GM23338 (cell line): Measurements from ENCODE around the gene GAD1. TPM values are rescaled to one million over a fixed set of nuclear protein-coding genes. Genes with fewer than 3 reads are reported as not detected.

Experiments
- ATAC-seq: fragments of 200-7000 bp; cut with Tn5 transposase; 3 replicates; pipeline ENCODE4 v1.9.1; 2020
- DNase-seq: peaks from one replicate; pipeline ENCODE4 v3.0.0-alpha.2; 2015; ENCODE audit warnings: low spot score
- H2AFZ ChIP-seq: fragments of 200-600 bp; sonication (generic); 2 replicates; pipeline ENCODE4 v1.8.0; 2016; ENCODE audit warnings: antibody characterized with exemption, mild to moderate bottlenecking, moderate library complexity
- H3F3A ChIP-seq: fragments of 200-600 bp; sonication (generic); replicated peaks from 2 replicates; pipeline ENCODE4 v1.8.0; 2017; ENCODE audit warnings: antibody characterized with exemption, mixed run types, low read depth
- H3K27ac ChIP-seq: fragments of 200-600 bp; sonication (generic); 2 replicates; pipeline ENCODE4 v1.6.1; 2016; ENCODE audit warnings: low read depth
- H3K27me3 ChIP-seq: fragments of 200-600 bp; sonication (generic); 2 replicates; pipeline ENCODE4 v1.8.0; 2016; ENCODE audit warnings: mild to moderate bottlenecking, mixed run types, moderate library complexity; ENCODE audit not compliant: insufficient read depth
- H3K36me3 ChIP-seq: fragments of 200-600 bp; sonication (generic); 2 replicates; pipeline ENCODE4 v1.8.0; 2016; ENCODE audit warnings: mild to moderate bottlenecking; ENCODE audit not compliant: insufficient read depth
- H3K4me1 ChIP-seq: fragments of 200-600 bp; sonication (generic); 2 replicates; pipeline ENCODE4 v1.8.0; 2016; ENCODE audit warnings: mild to moderate bottlenecking, moderate library complexity; ENCODE audit not compliant: insufficient read depth
- H3K4me2 ChIP-seq: fragments of 200-600 bp; sonication (generic); 2 replicates; pipeline ENCODE4 v1.7.1; 2017; ENCODE audit warnings: mixed run types
- H3K4me3 ChIP-seq: fragments of 200-600 bp; sonication (generic); 2 replicates; pipeline ENCODE4 v1.6.1; 2016; ENCODE audit warnings: mixed run types
- H3K79me2 ChIP-seq: fragments of 200-600 bp; sonication (generic); replicated peaks from 2 replicates; pipeline ENCODE4 v1.8.0; 2017; ENCODE audit warnings: mild to moderate bottlenecking; ENCODE audit not compliant: insufficient read depth
- H3K9me2 ChIP-seq: fragments of 200-600 bp; sonication (generic); 2 replicates; pipeline ENCODE4 v1.8.0; 2017; ENCODE audit not compliant: insufficient read depth
- H4K20me1 ChIP-seq: fragments of 200-600 bp; sonication (generic); replicated peaks from 2 replicates; pipeline ENCODE4 v1.8.0; 2017; ENCODE audit warnings: mild to moderate bottlenecking; ENCODE audit not compliant: insufficient read depth
- H3K27ac Mint-ChIP-seq: 2 replicates; pipeline ENCODE4 v1.8.0; 2020; ENCODE audit warnings: inconsistent platforms, mild to moderate bottlenecking, moderate library complexity, mixed read lengths
- H3K27me3 Mint-ChIP-seq: 3 replicates; pipeline ENCODE4 v1.8.0; 2022; ENCODE audit warnings: low read depth, mild to moderate bottlenecking, moderate library complexity, mixed read lengths, inconsistent platforms; ENCODE audit not compliant: insufficient read depth, poor library complexity
- H3K36me3 Mint-ChIP-seq: 3 replicates; pipeline ENCODE4 v1.8.0; 2021; ENCODE audit warnings: low read depth, mild to moderate bottlenecking, inconsistent platforms, moderate library complexity, mixed read lengths
- H3K4me1 Mint-ChIP-seq: 3 replicates; pipeline ENCODE4 v1.8.0; 2020; ENCODE audit warnings: mild to moderate bottlenecking, inconsistent platforms, mixed read lengths
- H3K4me3 Mint-ChIP-seq: 3 replicates; pipeline ENCODE4 v1.8.0; 2021; ENCODE audit warnings: moderate library complexity, mild to moderate bottlenecking, inconsistent platforms, mixed read lengths
- H3K9me3 Mint-ChIP-seq: 3 replicates; pipeline ENCODE4 v1.8.0; 2020; ENCODE audit warnings: moderate library complexity, mild to moderate bottlenecking, inconsistent platforms, mixed read lengths
- CREB1 ChIP-seq: fragments of 250-450 bp; sonication (Bioruptor Pico); IDR thresholded peaks from 2 replicates; pipeline ENCODE4 v1.5.0; 2020; ENCODE audit warnings: low read depth, mild to moderate bottlenecking, moderate library complexity
- EZH2 ChIP-seq: fragments of 200-600 bp; sonication (generic); IDR thresholded peaks from one replicate; pipeline ENCODE4 v1.8.0; 2017; ENCODE audit warnings: antibody characterized with exemption, mild to moderate bottlenecking, low read depth; ENCODE audit not compliant: unreplicated experiment
- EZH2phosphoT487 ChIP-seq: fragments of 200-600 bp; sonication (generic); IDR thresholded peaks from one replicate; pipeline ENCODE4 v1.8.1; 2018; ENCODE audit warnings: antibody characterized with exemption; ENCODE audit not compliant: unreplicated experiment
- JUNB ChIP-seq: IDR thresholded peaks from one replicate; pipeline ENCODE4 v1.6.1; 2016; ENCODE audit warnings: antibody characterized with exemption; ENCODE audit not compliant: unreplicated experiment
- NANOG ChIP-seq: IDR thresholded peaks from 2 replicates; pipeline ENCODE4 v1.6.1; 2016; ENCODE audit warnings: antibody characterized with exemption, borderline replicate concordance
- POLR2AphosphoS5 ChIP-seq: IDR thresholded peaks from 2 replicates; pipeline ENCODE4 v1.6.1; 2016; ENCODE audit warnings: antibody characterized with exemption, low read depth
- STAT1 ChIP-seq: IDR thresholded peaks from one replicate; pipeline ENCODE4 v1.6.1; 2016; ENCODE audit warnings: antibody characterized with exemption; ENCODE audit not compliant: unreplicated experiment
- ZNF114 ChIP-seq: fragments of 250-450 bp; sonication (Bioruptor Pico); IDR thresholded peaks from 2 replicates; pipeline ENCODE4 v1.5.0; 2020; ENCODE audit warnings: mild to moderate bottlenecking, moderate library complexity
- ZNF331 ChIP-seq: fragments of 250-450 bp; sonication (Bioruptor Pico); IDR thresholded peaks from 2 replicates; pipeline ENCODE4 v1.5.0; 2020; ENCODE audit warnings: low read depth, mild to moderate bottlenecking, moderate library complexity
- polyA plus RNA-seq: library from polyadenylated mRNA; unstranded; fragments of >200 nt; fragmentation: Nextera tagmentation; extraction: Ambion mirVana; gene quantifications from 2 replicates; pipeline ENCODE4 v1.2.1, GENCODE V29; 2016
- total RNA-seq: library from RNA; depleted of rRNA; stranded (reverse); fragments of >200 nt; shearing (Covaris generic); gene quantifications from 2 replicates; pipeline ENCODE4 v1.2.3, GENCODE V29; 2014
- TF ChIP-seq, protein P1 (sequence below), 2 experiments: fragments of 200-600 bp in 1 of 2; sonication (generic) in 1 of 2; conservative IDR thresholded peaks; 2 replicates each; pipeline versions ENCODE4 v1.5.1 to v1.6.1; 2016 to 2017; ENCODE audit warnings: antibody characterized with exemption in 2 of 2, low read depth in 2 of 2, mild to moderate bottlenecking in 2 of 2, moderate library complexity in 1 of 2
- TF ChIP-seq, protein P2 (sequence below): fragments of 250-450 bp; sonication (Bioruptor Pico); IDR thresholded peaks from 2 replicates; pipeline ENCODE4 v1.5.0; 2020; ENCODE audit warnings: mild to moderate bottlenecking, moderate library complexity
- TF ChIP-seq, protein P3 (sequence below): IDR thresholded peaks from one replicate; pipeline ENCODE4 v1.6.1; 2018; ENCODE audit warnings: antibody characterized with exemption; ENCODE audit not compliant: unreplicated experiment
- TF ChIP-seq, protein P4 (sequence below): IDR thresholded peaks from 2 replicates; pipeline ENCODE4 v1.6.1; 2016; ENCODE audit warnings: antibody characterized with exemption

The GAD1 gene
- total and polyA plus RNA-seq, 2 experiments from 2014 or later, result 0.17 to 0.34 TPM

DNA sequence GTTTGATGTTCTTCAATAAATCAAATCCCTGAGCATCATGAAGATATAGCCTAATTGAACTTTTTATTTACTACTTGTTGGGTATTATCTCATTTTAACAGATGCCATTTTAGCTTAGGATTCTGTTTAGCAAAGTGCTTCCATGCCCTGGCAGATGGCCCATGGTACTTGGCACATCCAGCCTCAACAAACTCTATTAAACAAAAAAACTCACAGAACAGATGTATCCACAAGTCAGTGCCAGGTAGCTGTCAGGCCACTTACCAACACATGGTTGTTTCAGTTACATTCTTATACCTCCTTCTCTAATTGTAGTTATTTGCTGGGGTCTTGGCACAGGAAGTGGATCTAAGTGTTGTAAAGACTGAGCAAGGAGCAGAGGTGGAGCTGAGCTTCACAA, 29.6 kb downstream of the GAD1 start (continued):
- TF ChIP-seq, protein P1, sequence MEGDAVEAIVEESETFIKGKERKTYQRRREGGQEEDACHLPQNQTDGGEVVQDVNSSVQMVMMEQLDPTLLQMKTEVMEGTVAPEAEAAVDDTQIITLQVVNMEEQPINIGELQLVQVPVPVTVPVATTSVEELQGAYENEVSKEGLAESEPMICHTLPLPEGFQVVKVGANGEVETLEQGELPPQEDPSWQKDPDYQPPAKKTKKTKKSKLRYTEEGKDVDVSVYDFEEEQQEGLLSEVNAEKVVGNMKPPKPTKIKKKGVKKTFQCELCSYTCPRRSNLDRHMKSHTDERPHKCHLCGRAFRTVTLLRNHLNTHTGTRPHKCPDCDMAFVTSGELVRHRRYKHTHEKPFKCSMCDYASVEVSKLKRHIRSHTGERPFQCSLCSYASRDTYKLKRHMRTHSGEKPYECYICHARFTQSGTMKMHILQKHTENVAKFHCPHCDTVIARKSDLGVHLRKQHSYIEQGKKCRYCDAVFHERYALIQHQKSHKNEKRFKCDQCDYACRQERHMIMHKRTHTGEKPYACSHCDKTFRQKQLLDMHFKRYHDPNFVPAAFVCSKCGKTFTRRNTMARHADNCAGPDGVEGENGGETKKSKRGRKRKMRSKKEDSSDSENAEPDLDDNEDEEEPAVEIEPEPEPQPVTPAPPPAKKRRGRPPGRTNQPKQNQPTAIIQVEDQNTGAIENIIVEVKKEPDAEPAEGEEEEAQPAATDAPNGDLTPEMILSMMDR (conservative IDR thresholded peaks at IDR 0.05; ENCODE audit: low read depth in 2 of 2), result no peak
- TF ChIP-seq JUNB (no peak), EZH2phosphoT487 (no peak), NANOG (no peak), EZH2 (no peak)

DNA sequence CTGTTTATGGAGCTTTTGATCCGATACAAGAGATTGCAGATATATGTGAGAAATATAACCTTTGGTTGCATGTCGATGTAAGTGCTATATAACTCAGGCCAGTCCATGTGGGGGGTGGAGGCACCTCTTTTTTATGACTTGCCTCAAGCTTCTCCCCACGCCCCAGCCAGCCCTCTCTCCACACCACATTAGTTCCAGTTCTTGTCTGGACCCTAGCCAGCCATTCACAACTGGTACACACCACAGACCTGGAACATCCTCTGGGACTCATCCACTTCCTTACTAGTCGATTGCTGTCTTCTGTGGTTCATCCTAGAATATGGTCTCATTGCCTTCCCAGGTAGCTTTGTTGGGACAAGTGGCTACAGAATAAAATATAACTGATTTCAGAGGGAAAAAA, 31.0 kb downstream of the GAD1 start:
- Histone ChIP-seq H3K27ac (no peak overlapping the region), H3K4me2 (no peak overlapping the region), H3F3A (no peaks in the 10 kb centered on the region), H3K4me3 (no peak overlapping the region), H3K4me1 (no peaks in the 10 kb centered on the region), H3K79me2 (no peaks in the 10 kb centered on the region), H2AFZ (no peak overlapping the region), H3K27me3 (no peaks in the 10 kb centered on the region), H3K36me3 (no peaks in the 10 kb centered on the region), H4K20me1 (no peaks in the 10 kb centered on the region), H3K9me2 (no peaks in the 10 kb centered on the region)
- Mint-ChIP-seq H3K27me3 (peaks cover 7% of the 10 kb centered on the region), H3K9me3 (peaks cover 2% of the 10 kb centered on the region; the same call in 1 of the 3 replicates), H3K4me1 (no peaks in the 10 kb centered on the region), H3K27ac (no peak overlapping the region), H3K4me3 (no peak overlapping the region), H3K36me3 (0 out of 3 replicates have a peak, but pooled peaks cover 3% of the 10 kb centered on the region)
- ATAC-seq, result no peak
- TF ChIP-seq ZNF114 (CRISPR knock-in tag), result no peak
- TF ChIP-seq, protein P2, sequence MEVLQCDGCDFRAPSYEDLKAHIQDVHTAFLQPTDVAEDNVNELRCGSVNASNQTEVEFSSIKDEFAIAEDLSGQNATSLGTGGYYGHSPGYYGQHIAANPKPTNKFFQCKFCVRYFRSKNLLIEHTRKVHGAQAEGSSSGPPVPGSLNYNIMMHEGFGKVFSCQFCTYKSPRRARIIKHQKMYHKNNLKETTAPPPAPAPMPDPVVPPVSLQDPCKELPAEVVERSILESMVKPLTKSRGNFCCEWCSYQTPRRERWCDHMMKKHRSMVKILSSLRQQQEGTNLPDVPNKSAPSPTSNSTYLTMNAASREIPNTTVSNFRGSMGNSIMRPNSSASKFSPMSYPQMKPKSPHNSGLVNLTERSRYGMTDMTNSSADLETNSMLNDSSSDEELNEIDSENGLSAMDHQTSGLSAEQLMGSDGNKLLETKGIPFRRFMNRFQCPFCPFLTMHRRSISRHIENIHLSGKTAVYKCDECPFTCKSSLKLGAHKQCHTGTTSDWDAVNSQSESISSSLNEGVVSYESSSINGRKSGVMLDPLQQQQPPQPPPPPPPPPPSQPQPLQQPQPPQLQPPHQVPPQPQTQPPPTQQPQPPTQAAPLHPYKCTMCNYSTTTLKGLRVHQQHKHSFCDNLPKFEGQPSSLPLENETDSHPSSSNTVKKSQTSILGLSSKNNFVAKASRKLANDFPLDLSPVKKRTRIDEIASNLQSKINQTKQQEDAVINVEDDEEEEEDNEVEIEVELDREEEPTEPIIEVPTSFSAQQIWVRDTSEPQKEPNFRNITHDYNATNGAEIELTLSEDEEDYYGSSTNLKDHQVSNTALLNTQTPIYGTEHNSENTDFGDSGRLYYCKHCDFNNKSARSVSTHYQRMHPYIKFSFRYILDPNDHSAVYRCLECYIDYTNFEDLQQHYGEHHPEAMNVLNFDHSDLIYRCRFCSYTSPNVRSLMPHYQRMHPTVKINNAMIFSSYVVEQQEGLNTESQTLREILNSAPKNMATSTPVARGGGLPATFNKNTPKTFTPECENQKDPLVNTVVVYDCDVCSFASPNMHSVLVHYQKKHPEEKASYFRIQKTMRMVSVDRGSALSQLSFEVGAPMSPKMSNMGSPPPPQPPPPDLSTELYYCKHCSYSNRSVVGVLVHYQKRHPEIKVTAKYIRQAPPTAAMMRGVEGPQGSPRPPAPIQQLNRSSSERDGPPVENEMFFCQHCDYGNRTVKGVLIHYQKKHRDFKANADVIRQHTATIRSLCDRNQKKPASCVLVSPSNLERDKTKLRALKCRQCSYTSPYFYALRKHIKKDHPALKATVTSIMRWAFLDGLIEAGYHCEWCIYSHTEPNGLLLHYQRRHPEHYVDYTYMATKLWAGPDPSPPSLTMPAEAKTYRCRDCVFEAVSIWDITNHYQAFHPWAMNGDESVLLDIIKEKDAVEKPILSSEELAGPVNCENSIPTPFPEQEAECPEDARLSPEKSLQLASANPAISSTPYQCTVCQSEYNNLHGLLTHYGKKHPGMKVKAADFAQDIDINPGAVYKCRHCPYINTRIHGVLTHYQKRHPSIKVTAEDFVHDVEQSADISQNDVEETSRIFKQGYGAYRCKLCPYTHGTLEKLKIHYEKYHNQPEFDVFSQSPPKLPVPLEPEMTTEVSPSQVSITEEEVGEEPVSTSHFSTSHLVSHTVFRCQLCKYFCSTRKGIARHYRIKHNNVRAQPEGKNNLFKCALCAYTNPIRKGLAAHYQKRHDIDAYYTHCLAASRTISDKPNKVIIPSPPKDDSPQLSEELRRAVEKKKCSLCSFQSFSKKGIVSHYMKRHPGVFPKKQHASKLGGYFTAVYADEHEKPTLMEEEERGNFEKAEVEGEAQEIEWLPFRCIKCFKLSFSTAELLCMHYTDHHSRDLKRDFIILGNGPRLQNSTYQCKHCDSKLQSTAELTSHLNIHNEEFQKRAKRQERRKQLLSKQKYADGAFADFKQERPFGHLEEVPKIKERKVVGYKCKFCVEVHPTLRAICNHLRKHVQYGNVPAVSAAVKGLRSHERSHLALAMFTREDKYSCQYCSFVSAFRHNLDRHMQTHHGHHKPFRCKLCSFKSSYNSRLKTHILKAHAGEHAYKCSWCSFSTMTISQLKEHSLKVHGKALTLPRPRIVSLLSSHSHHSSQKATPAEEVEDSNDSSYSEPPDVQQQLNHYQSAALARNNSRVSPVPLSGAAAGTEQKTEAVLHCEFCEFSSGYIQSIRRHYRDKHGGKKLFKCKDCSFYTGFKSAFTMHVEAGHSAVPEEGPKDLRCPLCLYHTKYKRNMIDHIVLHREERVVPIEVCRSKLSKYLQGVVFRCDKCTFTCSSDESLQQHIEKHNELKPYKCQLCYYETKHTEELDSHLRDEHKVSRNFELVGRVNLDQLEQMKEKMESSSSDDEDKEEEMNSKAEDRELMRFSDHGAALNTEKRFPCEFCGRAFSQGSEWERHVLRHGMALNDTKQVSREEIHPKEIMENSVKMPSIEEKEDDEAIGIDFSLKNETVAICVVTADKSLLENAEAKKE (CRISPR knock-in tag), result no peak
- TF ChIP-seq JUNB, result no peak
- no peak for TF ChIP-seq NANOG
- TF ChIP-seq CREB1 (CRISPR knock-in tag), result no peak
- TF ChIP-seq, protein P3, sequence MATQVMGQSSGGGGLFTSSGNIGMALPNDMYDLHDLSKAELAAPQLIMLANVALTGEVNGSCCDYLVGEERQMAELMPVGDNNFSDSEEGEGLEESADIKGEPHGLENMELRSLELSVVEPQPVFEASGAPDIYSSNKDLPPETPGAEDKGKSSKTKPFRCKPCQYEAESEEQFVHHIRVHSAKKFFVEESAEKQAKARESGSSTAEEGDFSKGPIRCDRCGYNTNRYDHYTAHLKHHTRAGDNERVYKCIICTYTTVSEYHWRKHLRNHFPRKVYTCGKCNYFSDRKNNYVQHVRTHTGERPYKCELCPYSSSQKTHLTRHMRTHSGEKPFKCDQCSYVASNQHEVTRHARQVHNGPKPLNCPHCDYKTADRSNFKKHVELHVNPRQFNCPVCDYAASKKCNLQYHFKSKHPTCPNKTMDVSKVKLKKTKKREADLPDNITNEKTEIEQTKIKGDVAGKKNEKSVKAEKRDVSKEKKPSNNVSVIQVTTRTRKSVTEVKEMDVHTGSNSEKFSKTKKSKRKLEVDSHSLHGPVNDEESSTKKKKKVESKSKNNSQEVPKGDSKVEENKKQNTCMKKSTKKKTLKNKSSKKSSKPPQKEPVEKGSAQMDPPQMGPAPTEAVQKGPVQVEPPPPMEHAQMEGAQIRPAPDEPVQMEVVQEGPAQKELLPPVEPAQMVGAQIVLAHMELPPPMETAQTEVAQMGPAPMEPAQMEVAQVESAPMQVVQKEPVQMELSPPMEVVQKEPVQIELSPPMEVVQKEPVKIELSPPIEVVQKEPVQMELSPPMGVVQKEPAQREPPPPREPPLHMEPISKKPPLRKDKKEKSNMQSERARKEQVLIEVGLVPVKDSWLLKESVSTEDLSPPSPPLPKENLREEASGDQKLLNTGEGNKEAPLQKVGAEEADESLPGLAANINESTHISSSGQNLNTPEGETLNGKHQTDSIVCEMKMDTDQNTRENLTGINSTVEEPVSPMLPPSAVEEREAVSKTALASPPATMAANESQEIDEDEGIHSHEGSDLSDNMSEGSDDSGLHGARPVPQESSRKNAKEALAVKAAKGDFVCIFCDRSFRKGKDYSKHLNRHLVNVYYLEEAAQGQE, result no peak
- TF ChIP-seq, protein P4, sequence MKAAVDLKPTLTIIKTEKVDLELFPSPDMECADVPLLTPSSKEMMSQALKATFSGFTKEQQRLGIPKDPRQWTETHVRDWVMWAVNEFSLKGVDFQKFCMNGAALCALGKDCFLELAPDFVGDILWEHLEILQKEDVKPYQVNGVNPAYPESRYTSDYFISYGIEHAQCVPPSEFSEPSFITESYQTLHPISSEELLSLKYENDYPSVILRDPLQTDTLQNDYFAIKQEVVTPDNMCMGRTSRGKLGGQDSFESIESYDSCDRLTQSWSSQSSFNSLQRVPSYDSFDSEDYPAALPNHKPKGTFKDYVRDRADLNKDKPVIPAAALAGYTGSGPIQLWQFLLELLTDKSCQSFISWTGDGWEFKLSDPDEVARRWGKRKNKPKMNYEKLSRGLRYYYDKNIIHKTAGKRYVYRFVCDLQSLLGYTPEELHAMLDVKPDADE, result no peak
- no peak for TF ChIP-seq POLR2AphosphoS5
- no peak for TF ChIP-seq ZNF331 (CRISPR knock-in tag)
- no peak for TF ChIP-seq STAT1
- no peak for TF ChIP-seq EZH2
- no peak for DNase-seq
